ENCODE data around the gene HOXB9. TPM values are rescaled to one million over a fixed set of nuclear protein-coding genes. Genes with fewer than 3 reads are reported as not detected.

The HOXB9 gene
- total RNA-seq, 1 donor from 2014 or later: 0.13 TPM

- intact Hi-C loops (cut with micrococcal nuclease): no loop called here
These were observed 38.7 kb downstream of the HOXB9 start for GRCh38 chr17:48587276-48588073.

DNA sequence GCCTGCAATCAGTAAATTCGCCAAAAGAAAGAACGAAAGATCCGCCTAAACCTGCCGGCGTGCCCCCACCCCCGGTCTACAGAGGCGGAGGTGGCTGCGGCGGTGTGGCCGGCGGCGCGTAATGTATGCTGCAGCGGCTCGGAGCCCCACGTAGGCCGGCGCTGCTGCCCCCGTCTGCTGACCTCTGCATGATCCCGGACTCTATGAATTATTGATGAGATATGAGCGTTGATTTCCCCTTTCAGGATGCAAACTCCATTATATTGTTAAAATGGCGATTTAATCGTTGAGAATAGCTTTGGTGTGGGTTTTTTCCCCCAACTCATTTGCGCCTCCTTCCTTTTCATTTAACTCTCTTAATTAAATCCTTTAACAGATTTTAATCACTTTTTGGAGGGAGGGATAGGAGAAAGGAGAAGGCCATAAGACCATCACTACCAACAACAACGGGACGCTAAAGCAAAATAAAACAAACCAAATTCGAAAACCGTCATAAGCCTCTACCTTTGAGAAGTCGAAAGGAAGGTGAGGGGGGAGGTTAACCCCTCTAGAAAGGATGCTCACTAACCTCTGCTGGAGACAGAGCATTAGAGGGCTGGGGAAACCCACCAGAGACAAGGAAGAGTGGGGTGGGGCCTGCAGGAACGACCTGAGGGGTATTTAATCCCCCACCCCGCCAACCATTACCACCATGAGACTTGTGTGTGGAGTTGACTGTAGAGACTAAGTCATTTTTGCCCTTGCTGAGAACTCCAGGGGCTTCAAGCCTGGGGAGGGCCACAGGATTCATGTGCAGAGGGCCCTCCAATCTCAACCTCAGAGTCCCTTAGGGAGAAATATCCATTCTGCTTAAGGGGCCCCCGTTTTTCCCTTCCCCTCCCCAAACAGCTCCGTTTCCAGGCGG, 39.6 kb downstream of the HOXB9 start:
- ATAC-seq (ENCODE audit: low read depth): no peak
- CTCF ChIA-PET: interaction anchor here (1.4 to 2.9 kb wide), 2 partner anchors 94 to 278 kb away, joined by 3 to 13 read pairs; no protein-coding TSS in a partner anchor
- intact Hi-C loops (cut with micrococcal nuclease): no loop called here
- Mint-ChIP-seq H3K27ac (no peak overlapping the region), H3K27me3 (peaks cover 88% of the 10 kb centered on the region), H3K4me3 (peak overlapping the region; percentile 90), H3K4me1 (peaks cover 44% of the 10 kb centered on the region), H3K9me3 (no peaks in the 10 kb centered on the region), H3K36me3 (ENCODE audit: low read depth) (no peaks in the 10 kb centered on the region)
- DNase-seq: no peak
- TF ChIP-seq, protein P1, sequence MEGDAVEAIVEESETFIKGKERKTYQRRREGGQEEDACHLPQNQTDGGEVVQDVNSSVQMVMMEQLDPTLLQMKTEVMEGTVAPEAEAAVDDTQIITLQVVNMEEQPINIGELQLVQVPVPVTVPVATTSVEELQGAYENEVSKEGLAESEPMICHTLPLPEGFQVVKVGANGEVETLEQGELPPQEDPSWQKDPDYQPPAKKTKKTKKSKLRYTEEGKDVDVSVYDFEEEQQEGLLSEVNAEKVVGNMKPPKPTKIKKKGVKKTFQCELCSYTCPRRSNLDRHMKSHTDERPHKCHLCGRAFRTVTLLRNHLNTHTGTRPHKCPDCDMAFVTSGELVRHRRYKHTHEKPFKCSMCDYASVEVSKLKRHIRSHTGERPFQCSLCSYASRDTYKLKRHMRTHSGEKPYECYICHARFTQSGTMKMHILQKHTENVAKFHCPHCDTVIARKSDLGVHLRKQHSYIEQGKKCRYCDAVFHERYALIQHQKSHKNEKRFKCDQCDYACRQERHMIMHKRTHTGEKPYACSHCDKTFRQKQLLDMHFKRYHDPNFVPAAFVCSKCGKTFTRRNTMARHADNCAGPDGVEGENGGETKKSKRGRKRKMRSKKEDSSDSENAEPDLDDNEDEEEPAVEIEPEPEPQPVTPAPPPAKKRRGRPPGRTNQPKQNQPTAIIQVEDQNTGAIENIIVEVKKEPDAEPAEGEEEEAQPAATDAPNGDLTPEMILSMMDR (IDR thresholded peaks at IDR 0.05): no peak
- POLR2A ChIA-PET: no interaction called here

More at GRCh38 chr17:48587276-48588073, 38.7 kb downstream of the HOXB9 start:
- DNase-seq: no peak
- ATAC-seq (ENCODE audit: low read depth): no peak
- ChIA-PET CTCF (interaction anchor here (0.8 to 2.9 kb wide), 8 partner anchors 25 to 279 kb away, joined by 3 to 13 read pairs (median 3); no protein-coding TSS in a partner anchor), POLR2A (no interaction called here)
- Mint-ChIP-seq H3K4me3 (peak overlapping the region; percentile 28), H3K4me1 (peaks cover 43% of the 10 kb centered on the region), H3K36me3 (ENCODE audit: low read depth) (no peaks in the 10 kb centered on the region), H3K27ac (no peak overlapping the region), H3K27me3 (peaks cover 86% of the 10 kb centered on the region), H3K9me3 (no peaks in the 10 kb centered on the region)
- TF ChIP-seq, protein P1 (IDR thresholded peaks at IDR 0.05): no peak

DNA sequence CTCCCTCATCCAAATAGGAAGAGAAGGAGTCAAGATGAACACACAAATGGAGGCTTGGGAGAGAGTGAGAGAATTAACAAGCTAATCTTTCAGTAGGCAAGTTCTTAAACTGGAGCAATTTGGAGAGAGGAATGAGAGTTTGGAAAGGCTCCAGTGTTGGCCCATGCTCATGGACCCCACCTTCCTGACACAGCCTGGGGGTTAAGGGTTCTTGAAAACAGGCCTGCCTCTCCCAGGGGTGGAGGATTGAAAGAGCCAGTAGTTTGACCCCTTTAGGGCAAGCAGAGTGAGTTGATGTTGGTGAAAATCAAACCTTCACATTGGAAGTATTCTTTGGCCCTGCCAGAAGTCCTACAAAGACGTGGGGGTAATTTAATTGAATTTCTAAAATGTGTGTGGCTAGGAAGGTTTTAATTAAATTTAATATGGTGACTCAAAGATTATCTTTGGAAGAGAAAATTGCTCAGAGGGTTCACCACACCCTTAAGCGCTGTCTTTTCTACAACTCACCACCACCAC, 41.9 kb downstream of the HOXB9 start:
- H3K27me3 Mint-ChIP-seq: peaks cover 86% of the 10 kb centered on the region
- H3K4me3 Mint-ChIP-seq: no peak overlapping the region
- H3K4me1 Mint-ChIP-seq: peaks cover 44% of the 10 kb centered on the region
- ChIA-PET POLR2A (no interaction called here), CTCF (interaction anchor here (1.0 to 2.5 kb wide), 4 partner anchors 9 to 249 kb away, joined by 4 to 11 read pairs (median 4); partner anchors contain the start of gene HOXB5)
- no peak for DNase-seq
- no peak for ATAC-seq (ENCODE audit: low read depth)
- H3K27ac Mint-ChIP-seq: no peak overlapping the region
- TF ChIP-seq, protein P1 (IDR thresholded peaks at IDR 0.05): no peak
- intact Hi-C loops (cut with micrococcal nuclease): no loop called here
- no peaks in the 10 kb centered on the region for H3K36me3 Mint-ChIP-seq (ENCODE audit: low read depth)
- no peaks in the 10 kb centered on the region for H3K9me3 Mint-ChIP-seq

GRCh38 chr17:48583708-48584222, 42.4 kb downstream of the HOXB9 start:
- peaks cover 87% of the 10 kb centered on the region for H3K27me3 Mint-ChIP-seq

More at GRCh38 chr17:48583708-48584222, 42.4 kb downstream of the HOXB9 start:
- Mint-ChIP-seq H3K27ac (no peak overlapping the region), H3K9me3 (no peaks in the 10 kb centered on the region), H3K36me3 (ENCODE audit: low read depth) (peaks cover under 1% of the 10 kb centered on the region), H3K4me3 (no peak overlapping the region), H3K4me1 (peaks cover 48% of the 10 kb centered on the region)
- TF ChIP-seq, protein P1 (IDR thresholded peaks at IDR 0.05): no peak
- no peak for DNase-seq
- intact Hi-C loops (cut with micrococcal nuclease): no loop called here
- ChIA-PET POLR2A (no interaction called here), CTCF (interaction anchor here (1.0 to 2.5 kb wide), 4 partner anchors 9 to 248 kb away, joined by 4 to 11 read pairs (median 4); partner anchors contain the start of gene HOXB5)
- no peak for ATAC-seq (ENCODE audit: low read depth)
